SK-N-SH (cell line): Measurements from ENCODE around the gene MRPS7. TPM values are rescaled to one million over a fixed set of nuclear protein-coding genes. Genes with fewer than 3 reads are reported as not detected.

Experiments used
- CHD2 ChIP-seq: fragments of 150-350 bp; IDR thresholded peaks from 2 replicates; pipeline ENCODE4 v1.6.1; 2018; ENCODE audit warnings: low read length; ENCODE audit not compliant: partially characterized antibody
- ELF1 ChIP-seq: IDR thresholded peaks from 2 replicates; pipeline ENCODE4 v1.4.0; 2012
- EP300 ChIP-seq, 2 experiments: IDR thresholded peaks; 2 replicates each; pipeline versions ENCODE4 v1.4.0 to v1.6.1; 2012; ENCODE audit warnings: borderline replicate concordance in 1 of 2, low read depth in 1 of 2, low read length in 1 of 2
- EZH2phosphoT487 ChIP-seq: fragments of 200-600 bp; sonication (generic); IDR thresholded peaks from 2 replicates; pipeline ENCODE4 v1.6.1; 2017; ENCODE audit warnings: low read depth, mixed run types, mild to moderate bottlenecking, antibody characterized with exemption, moderate library complexity, borderline replicate concordance
- FOXJ3 ChIP-seq: sonication (generic); formaldehyde crosslinking; IDR thresholded peaks from 2 replicates; pipeline ENCODE4 v1.5.1; 2020; ENCODE audit warnings: mild to moderate bottlenecking, missing genetic modification reagents
- GATA2 ChIP-seq: sonication (generic); formaldehyde crosslinking; IDR thresholded peaks from 2 replicates; pipeline ENCODE4 v1.5.0; 2020; ENCODE audit warnings: mild to moderate bottlenecking, missing genetic modification reagents
- JUND ChIP-seq: IDR thresholded peaks from 2 replicates; pipeline ENCODE4 v1.4.0; 2012
- MEF2A ChIP-seq: IDR thresholded peaks from 2 replicates; pipeline ENCODE4 v1.4.0; 2012; ENCODE audit warnings: low read depth, borderline replicate concordance
- MXI1 ChIP-seq: IDR thresholded peaks from 2 replicates; pipeline ENCODE4 v1.6.1; 2012; ENCODE audit warnings: mild to moderate bottlenecking, low read depth, low read length, improper control_type of control experiment
- RAD21 ChIP-seq: IDR thresholded peaks from 2 replicates; pipeline ENCODE4 v1.6.1; 2012; ENCODE audit warnings: mild to moderate bottlenecking, low read length
- RCOR1 ChIP-seq: fragments of 150-350 bp; IDR thresholded peaks from 2 replicates; pipeline ENCODE4 v1.6.1; 2017; ENCODE audit warnings: antibody characterized with exemption, low read length
- RFX5 ChIP-seq: IDR thresholded peaks from 2 replicates; pipeline ENCODE4 v1.6.1; 2012; ENCODE audit warnings: mild to moderate bottlenecking, improper control_type of control experiment, low read length
- RXRA ChIP-seq: IDR thresholded peaks from 2 replicates; pipeline ENCODE4 v1.4.0; 2012; ENCODE audit warnings: low read depth, mild to moderate bottlenecking, borderline replicate concordance
- SIN3A ChIP-seq: IDR thresholded peaks from 2 replicates; pipeline ENCODE4 v1.6.1; 2012; ENCODE audit warnings: low read depth, mild to moderate bottlenecking, low read length, moderate library complexity, borderline replicate concordance
- SMC3 ChIP-seq: IDR thresholded peaks from 2 replicates; pipeline ENCODE4 v1.6.1; 2012; ENCODE audit warnings: low read depth, low read length, improper control_type of control experiment
- TAF1 ChIP-seq: IDR thresholded peaks from 2 replicates; pipeline ENCODE4 v1.6.1; 2012; ENCODE audit warnings: low read depth, mild to moderate bottlenecking, low read length, moderate library complexity, borderline replicate concordance
- TCF12 ChIP-seq: IDR thresholded peaks from 2 replicates; pipeline ENCODE4 v1.4.0; 2012
- USF2 ChIP-seq: fragments of 150-350 bp; IDR thresholded peaks from 2 replicates; pipeline ENCODE4 v1.6.1; 2017; ENCODE audit warnings: antibody characterized with exemption, low read length, low read depth, borderline replicate concordance
- YY1 ChIP-seq: IDR thresholded peaks from 2 replicates; pipeline ENCODE4 v1.4.0; 2012; ENCODE audit warnings: low read depth, mild to moderate bottlenecking
- polyA plus RNA-seq, 3 experiments: library from polyadenylated mRNA; depleted of rRNA; stranded (reverse); fragments of >200 nt; gene quantifications; 2 replicates each; pipeline ENCODE4 v1.2.3, GENCODE V29; 2012
- TF ChIP-seq, protein P1 (sequence below): fragments of 150-350 bp; IDR thresholded peaks from 2 replicates; pipeline ENCODE4 v1.6.1; 2016; ENCODE audit warnings: mild to moderate bottlenecking, low read depth, low read length

MRPS7 gene
- polyA plus RNA-seq, 1 of the 3 experiments (the other 2 are of a cell fraction), result 82.8 TPM

- TF ChIP-seq MXI1 (peak; percentile 24), JUND (no peak), CHD2 (peak; percentile 76), ELF1 (no peak; the same call in 1 of the 2 replicates), RCOR1 (no peak), FOXJ3 (CRISPR knock-in tag) (no peak), MEF2A (no peak), USF2 (no peak), SMC3 (peak; percentile 43; the same call in 1 of the 2 replicates), TAF1 (no peak; the same call in 1 of the 2 replicates), GATA2 (CRISPR knock-in tag) (no peak), TCF12 (no peak), RFX5 (no peak; the same call in 1 of the 2 replicates), RXRA (no peak), RAD21 (peak; percentile 17; the same call in 1 of the 2 replicates), EZH2phosphoT487 (no peak), YY1 (no peak), SIN3A (peak; percentile 83; the same call in 1 of the 2 replicates), EP300 (IDR thresholded peaks at IDR 0.05; ENCODE audit: borderline replicate concordance in 1 of 2, low read depth in 1 of 2, low read length in 1 of 2) (no peak)
- TF ChIP-seq, protein P1, sequence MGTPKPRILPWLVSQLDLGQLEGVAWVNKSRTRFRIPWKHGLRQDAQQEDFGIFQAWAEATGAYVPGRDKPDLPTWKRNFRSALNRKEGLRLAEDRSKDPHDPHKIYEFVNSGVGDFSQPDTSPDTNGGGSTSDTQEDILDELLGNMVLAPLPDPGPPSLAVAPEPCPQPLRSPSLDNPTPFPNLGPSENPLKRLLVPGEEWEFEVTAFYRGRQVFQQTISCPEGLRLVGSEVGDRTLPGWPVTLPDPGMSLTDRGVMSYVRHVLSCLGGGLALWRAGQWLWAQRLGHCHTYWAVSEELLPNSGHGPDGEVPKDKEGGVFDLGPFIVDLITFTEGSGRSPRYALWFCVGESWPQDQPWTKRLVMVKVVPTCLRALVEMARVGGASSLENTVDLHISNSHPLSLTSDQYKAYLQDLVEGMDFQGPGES, result no peak
Measured at GRCh38 chr17:75271233-75271954, 9.7 kb downstream of the MRPS7 start (continued).
